Activated CD4-positive, alpha-beta T cell treated with anti-CD3 and anti-CD28 coated beads, Interleukin-2, Interleukin-4, amounts not matched to agents 100 ng/mL and 50 ng/mL, durations not matched to agents 16 hours and 8 hours (primary cell): ENCODE data around the gene BDNF.

ENCODE experiments used
- DNase-seq: peaks from one replicate; pipeline ENCODE4 v3.0.0-alpha.2; 2020; ENCODE audit warnings: low spot score

Gene BDNF

GRCh38 chr11:27705873-27706820 is 5.9 kb upstream of the BDNF start:
- peak; percentile 17 for DNase-seq

GRCh38 chr11:27703481-27703880 is 3.2 kb upstream of the BDNF start:
- DNase-seq, result no peak

- DNase-seq, result no peak
These were observed 2.6 kb upstream of the BDNF start for GRCh38 chr11:27702811-27703210.

- DNase-seq, result no peak
These were observed 1.3 kb upstream of the BDNF start for GRCh38 chr11:27701355-27702105.

DNA sequence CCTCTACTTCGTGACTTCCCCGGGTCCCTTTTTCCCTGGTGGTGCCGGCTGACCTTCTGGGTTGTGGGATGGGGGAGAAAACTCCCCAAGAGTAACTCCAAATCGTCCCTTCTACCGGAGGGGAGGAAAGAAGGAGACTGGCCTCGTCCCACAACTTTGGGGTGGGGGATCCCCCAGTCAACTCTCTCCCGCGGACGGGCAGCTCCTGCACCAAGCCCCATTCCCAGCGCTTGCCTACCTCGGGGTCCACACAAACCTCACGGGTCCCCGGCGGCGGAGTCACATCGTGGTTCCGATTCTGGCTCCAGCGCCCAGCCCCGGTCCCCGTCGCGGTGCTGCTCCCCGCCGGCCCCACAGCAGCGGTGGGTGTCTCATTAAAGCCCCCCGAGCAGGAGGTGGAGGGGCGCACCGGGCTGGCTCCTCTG is 317 bp downstream of the BDNF start:
- DNase-seq, result no peak

DNA sequence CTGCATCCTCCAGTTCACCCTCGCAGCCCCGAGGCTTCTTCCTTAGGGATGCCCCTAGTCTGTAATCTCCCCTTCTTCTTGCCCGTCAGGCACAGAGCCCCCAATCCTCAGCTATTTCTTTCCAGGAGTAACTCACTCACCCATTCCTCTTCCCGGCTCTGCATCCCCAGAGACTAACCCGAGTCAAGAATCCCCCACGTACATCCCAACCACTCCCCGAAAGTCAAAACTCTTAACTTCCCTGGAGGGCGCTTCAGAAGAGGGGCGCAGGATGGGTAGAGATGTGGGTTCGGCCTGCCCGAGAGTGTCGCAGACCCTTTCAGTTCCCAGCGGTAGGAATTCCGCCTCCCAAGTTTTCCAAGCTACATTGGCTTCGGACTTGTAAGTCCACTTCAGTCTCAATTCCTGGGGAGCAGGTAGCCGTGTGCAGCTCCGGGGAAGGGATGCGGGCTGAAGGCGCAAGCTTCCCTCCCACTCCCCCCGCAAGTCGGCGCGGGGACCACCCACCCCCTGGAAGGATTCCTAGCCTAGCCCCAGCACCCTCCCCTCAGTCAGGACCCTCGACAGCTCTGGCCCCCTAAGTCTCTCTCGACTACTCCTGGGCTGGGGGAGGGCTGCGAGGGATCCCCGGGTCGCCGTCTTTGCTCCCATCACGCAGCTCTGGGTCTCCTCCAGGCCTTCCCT is 871 bp downstream of the BDNF start:
- DNase-seq, result no peak

GRCh38 chr11:27698872-27699241 is 1.4 kb downstream of the BDNF start:
- DNase-seq, result peak; percentile 68

- DNase-seq, result no peak
These were observed 2.5 kb downstream of the BDNF start for GRCh38 chr11:27697679-27698275.

DNA sequence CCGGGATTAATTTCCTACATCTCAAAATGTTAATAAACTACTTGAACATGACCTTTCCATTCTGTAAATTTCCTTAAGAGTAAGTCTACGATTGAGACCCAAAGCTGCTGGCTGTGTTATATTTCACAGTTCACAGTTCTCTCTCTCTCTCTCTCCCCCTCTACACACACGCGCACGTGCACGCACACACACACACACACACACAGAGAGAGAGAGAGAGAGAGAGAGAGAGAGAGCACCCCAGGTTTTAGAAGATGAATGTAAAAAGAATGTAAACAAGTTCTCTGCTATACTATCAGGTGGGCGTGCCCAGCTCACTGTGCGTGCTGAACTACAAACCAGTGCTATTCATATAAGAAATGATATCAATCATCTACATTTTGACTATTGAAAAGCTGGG is 3.3 kb downstream of the BDNF start:
- no peak for DNase-seq

GRCh38 chr11:27696115-27696514 is 4.1 kb downstream of the BDNF start:
- DNase-seq, result no peak

DNA sequence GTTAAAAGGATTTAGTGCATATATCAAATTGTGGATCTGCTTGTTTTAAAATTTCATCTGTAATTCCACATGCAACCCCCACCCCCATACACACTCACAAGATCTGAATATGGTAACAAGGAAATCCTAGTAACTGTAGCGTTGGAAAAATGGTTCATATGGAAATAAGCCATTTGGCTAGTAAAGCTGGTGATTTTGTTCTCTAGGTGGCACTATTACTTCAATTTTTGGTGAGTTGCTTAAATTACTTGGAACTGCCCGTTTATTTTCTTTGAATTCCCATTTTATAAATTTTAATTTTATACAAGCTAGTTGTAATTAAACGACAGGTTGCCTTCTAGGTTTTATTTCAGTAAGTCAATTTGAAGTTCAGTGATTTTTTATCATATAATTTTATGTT is 5.3 kb downstream of the BDNF start:
- DNase-seq, result no peak

- no peak for DNase-seq
These were observed 6.9 kb downstream of the BDNF start for GRCh38 chr11:27693398-27693797.

DNA sequence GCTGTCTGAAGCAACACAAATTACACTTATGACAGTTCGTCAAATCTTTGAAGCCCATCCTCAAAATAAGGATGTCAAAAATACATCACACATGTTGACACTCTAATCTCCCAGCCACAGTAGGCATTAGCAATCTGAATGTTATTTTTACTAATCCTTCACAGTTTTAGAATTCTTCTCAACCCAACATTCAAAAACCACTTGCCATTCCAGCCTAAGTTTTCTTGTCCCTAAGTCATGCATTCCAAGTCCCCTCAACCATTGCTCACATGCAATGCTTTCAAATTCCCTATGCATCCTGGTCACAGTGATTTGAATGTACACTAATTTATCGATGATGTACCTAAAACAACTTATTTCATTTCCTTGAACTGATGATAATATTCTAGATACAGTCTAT is 7.5 kb downstream of the BDNF start:
- no peak for DNase-seq

- DNase-seq, result no peak
These were observed 12.2 kb downstream of the BDNF start for GRCh38 chr11:27688076-27688475.

DNA sequence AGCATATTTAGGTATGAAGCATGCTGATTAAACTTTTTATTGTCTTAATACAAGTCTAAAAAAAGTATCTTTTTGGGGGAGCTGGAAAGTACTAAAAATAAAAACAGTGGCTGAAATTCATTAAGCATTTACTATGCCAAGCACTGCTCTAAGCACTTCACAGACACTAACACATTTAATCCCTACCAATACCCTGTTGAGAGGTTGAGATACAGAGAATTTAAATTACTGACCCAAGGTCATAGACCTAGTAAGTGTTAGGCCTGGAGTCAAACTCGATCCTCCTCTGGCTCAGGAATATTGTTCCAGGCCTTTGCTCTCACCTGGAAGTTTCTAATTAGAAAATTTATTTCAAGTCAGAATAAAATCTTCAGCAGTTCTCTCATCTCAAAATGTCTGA is 18.6 kb downstream of the BDNF start:
- DNase-seq, result no peak

- no peak for DNase-seq
These were observed 20.9 kb downstream of the BDNF start for GRCh38 chr11:27679136-27680015.

DNA sequence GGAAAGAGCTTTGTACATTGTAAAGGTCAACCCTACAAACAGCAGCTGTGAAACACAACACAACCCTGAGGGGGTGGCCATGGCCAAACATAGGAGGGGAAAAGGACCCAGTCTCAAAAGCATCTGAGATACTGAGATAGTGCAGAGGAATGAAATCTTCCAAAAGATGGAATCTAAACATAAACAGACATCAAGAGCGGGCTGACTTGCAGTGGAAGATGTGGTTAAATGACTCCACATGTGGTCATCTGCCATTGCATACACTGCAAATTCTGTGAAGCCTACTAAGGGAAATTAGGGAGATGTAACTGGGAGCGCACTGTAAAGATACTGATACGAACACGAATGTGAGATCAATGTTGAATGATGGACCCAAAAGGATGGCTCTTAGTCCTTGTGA is 22.0 kb downstream of the BDNF start:
- no peak for DNase-seq

DNA sequence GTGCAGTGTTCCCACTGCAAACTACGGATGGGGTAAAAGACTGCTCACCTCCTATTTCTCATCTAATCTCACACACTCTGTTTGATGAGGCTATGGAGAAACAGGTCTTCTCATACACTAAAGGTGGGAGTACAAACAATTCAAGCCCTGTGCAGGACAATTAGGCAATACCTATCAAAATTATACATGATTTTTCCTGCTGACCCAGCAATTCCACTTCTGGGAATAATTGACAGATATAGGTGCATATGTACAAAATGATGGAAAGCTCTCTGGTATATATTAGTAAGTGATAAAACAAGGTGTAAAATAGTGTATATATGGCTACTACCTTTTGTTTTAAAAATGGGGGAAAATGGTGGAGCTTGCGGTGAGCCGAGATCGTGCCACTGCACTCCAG is 23.1 kb downstream of the BDNF start:
- no peak for DNase-seq

- no peak for DNase-seq
These were observed 26.1 kb downstream of the BDNF start for GRCh38 chr11:27673979-27674663.

- no peak for DNase-seq
These were observed 27.3 kb downstream of the BDNF start for GRCh38 chr11:27672836-27673464.
